ENCODE measurements around the gene UACA.
A peak's percentile ranks its signal among the peaks of the same experiment; 100 is the strongest.

UACA gene

DNA sequence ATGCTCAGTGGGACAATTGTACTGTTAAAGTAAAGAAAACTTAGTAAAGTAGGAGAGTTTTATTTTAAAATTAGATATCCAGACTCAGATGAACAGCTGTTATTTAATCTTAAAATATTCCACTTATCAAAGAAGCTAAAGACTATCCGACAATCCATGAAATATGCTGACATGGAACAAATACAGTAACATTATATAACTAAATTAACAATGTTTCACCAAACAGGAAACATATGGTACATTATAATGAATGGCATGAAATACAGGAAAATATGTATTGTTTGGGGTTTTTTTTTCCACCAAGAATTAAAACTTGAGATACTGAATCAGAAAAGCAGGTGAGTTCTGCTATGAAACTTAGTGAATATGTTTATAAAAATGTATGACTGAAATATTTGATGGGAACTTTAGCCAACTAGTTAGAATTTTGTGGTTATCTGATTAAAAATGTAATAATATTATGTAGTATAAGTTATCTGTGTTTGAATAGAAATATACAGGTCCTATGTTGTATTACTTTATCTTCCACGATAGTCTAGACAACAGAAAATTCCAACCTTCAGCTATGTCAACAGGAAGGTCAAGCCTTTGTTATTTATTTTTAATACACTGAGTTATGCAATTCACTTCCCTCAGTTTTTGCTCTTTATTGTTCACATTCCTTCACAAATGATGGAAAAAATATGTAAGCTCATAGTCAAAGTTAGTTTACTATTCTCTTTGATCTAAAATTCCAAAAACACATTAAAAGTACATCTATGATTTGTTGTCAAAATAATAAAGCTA is 72.7 kb downstream of the UACA start:
- TF ChIP-seq FOXP2 (optimal IDR thresholded peaks at IDR 0.05; ENCODE audit: control extremely low read depth, extremely low read length, insufficient read depth) = no peak
- no peak for TF ChIP-seq POLR2AphosphoS5 (IDR thresholded peaks at IDR 0.05; ENCODE audit: borderline replicate concordance, low read depth, low read length)
- TF ChIP-seq EZH2 (IDR thresholded peaks at IDR 0.05) = no peak
- Histone ChIP-seq H3K36me3 (ENCODE audit: insufficient read depth, low read length) (no peaks in the 10 kb centered on the region), H3K9ac (ENCODE audit: insufficient read length) (no peak overlapping the region), H3K9me3 (ENCODE audit: low read depth, low read length) (no peaks in the 10 kb centered on the region), H3K4me3 (peak overlapping the region; percentile 38; the same call in 1 of the 2 replicates), H3K27ac (peak overlapping the region; percentile 4; the same call in 1 of the 2 replicates)
- DNase-seq (ENCODE audit: low read depth, low spot score) = no peak

DNA sequence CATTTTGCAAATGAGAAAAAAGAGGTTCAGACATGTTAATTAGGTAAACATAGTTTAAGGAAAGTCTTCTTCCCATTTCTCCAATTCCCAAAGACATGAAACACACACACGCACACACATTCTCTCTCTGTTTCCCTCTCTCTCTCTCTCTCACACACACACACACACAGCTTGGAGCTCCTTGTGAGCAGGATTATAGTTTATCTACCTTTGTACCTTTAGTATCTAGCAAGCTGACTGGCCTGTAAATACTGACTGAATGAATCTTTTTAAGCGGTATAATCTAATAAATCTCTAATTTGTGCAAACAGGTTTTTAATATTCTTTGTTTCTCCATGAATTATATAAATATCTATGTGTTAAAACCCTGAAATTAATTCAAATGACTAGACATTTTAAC is 73.3 kb downstream of the UACA start:
- TF ChIP-seq POLR2AphosphoS5 (IDR thresholded peaks at IDR 0.05; ENCODE audit: borderline replicate concordance, low read depth, low read length) (no peak), FOXP2 (optimal IDR thresholded peaks at IDR 0.05; ENCODE audit: control extremely low read depth, extremely low read length, insufficient read depth) (no peak), EZH2 (IDR thresholded peaks at IDR 0.05) (no peak)
- DNase-seq (ENCODE audit: low read depth, low spot score) = no peak
- Histone ChIP-seq H3K9me3 (ENCODE audit: low read depth, low read length) (no peaks in the 10 kb centered on the region), H3K27ac (peak overlapping the region; percentile 4; the same call in 1 of the 2 replicates), H3K9ac (ENCODE audit: insufficient read length) (no peak overlapping the region), H3K4me3 (peak overlapping the region; percentile 38; the same call in 1 of the 2 replicates), H3K36me3 (ENCODE audit: insufficient read depth, low read length) (no peaks in the 10 kb centered on the region)

- no peak for DNase-seq (ENCODE audit: low read depth, low spot score)
- H3K27ac ChIP-seq = no peak overlapping the region
- H3K36me3 ChIP-seq (ENCODE audit: insufficient read depth, low read length) = no peaks in the 10 kb centered on the region
- H3K9me3 ChIP-seq (ENCODE audit: low read depth, low read length) = no peaks in the 10 kb centered on the region
- TF ChIP-seq FOXP2 (optimal IDR thresholded peaks at IDR 0.05; ENCODE audit: control extremely low read depth, extremely low read length, insufficient read depth) (no peak), EZH2 (IDR thresholded peaks at IDR 0.05) (no peak), POLR2AphosphoS5 (IDR thresholded peaks at IDR 0.05; ENCODE audit: borderline replicate concordance, low read depth, low read length) (no peak)
- H3K9ac ChIP-seq (ENCODE audit: insufficient read length) = no peak overlapping the region
- H3K4me3 ChIP-seq = no peak overlapping the region
These were observed 75.9 kb downstream of the UACA start for GRCh38 chr15:70687482-70687881.

GRCh38 chr15:70680817-70681216 is 82.5 kb downstream of the UACA start:
- no peak overlapping the region for H3K27ac ChIP-seq
- H3K9ac ChIP-seq (ENCODE audit: insufficient read length) = no peak overlapping the region
- no peak for DNase-seq (ENCODE audit: low read depth, low spot score)
- no peak for TF ChIP-seq POLR2AphosphoS5 (IDR thresholded peaks at IDR 0.05; ENCODE audit: borderline replicate concordance, low read depth, low read length)
- TF ChIP-seq EZH2 (IDR thresholded peaks at IDR 0.05) = no peak
- no peak for TF ChIP-seq FOXP2 (optimal IDR thresholded peaks at IDR 0.05; ENCODE audit: control extremely low read depth, extremely low read length, insufficient read depth)
- H3K36me3 ChIP-seq (ENCODE audit: insufficient read depth, low read length) = no peaks in the 10 kb centered on the region
- H3K4me3 ChIP-seq = no peak overlapping the region
- H3K9me3 ChIP-seq (ENCODE audit: low read depth, low read length) = no peaks in the 10 kb centered on the region

GRCh38 chr15:70679919-70680231 is 83.5 kb downstream of the UACA start:
- Histone ChIP-seq H3K9ac (ENCODE audit: insufficient read length) (no peak overlapping the region), H3K36me3 (ENCODE audit: insufficient read depth, low read length) (no peaks in the 10 kb centered on the region), H3K9me3 (ENCODE audit: low read depth, low read length) (no peaks in the 10 kb centered on the region), H3K27ac (no peak overlapping the region), H3K4me3 (no peak overlapping the region)
- DNase-seq (ENCODE audit: low read depth, low spot score) = no peak
- TF ChIP-seq EZH2 (IDR thresholded peaks at IDR 0.05) = no peak

DNA sequence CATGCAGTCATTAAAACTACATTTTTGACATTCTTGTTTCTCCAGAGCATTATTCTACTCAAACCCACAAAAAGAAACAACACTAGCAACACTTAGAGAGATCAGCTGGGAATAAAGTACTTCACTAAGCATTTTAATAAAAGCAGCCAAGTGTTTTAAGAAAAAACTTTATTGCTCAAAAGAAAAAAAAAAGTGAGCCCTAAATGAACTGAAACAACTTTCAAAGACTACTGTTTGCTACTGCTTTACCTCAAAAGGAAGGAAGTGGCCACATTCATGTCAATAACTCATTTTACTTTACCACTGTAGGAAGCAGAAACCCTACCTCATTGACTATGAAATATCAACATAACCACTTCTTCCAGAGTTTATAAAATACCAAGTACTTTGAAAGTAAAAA is 91.3 kb downstream of the UACA start:
- no peak; the same call in 1 of the 2 replicates for TF ChIP-seq POLR2AphosphoS5 (IDR thresholded peaks at IDR 0.05; ENCODE audit: borderline replicate concordance, low read depth, low read length)
- TF ChIP-seq FOXP2 (optimal IDR thresholded peaks at IDR 0.05; ENCODE audit: control extremely low read depth, extremely low read length, insufficient read depth) = no peak
- TF ChIP-seq EZH2 (IDR thresholded peaks at IDR 0.05) = no peak
- DNase-seq (ENCODE audit: low read depth, low spot score) = peak; percentile 35
- Histone ChIP-seq H3K9me3 (ENCODE audit: low read depth, low read length) (no peaks in the 10 kb centered on the region), H3K36me3 (ENCODE audit: insufficient read depth, low read length) (peaks cover 8% of the 10 kb centered on the region; the same call in 1 of the 2 replicates), H3K9ac (ENCODE audit: insufficient read length) (no peak overlapping the region), H3K27ac (peak overlapping the region; percentile 70), H3K4me3 (no peak overlapping the region)

- H3K27ac ChIP-seq = no peak overlapping the region
- no peak for DNase-seq (ENCODE audit: low read depth, low spot score)
- TF ChIP-seq FOXP2 (optimal IDR thresholded peaks at IDR 0.05; ENCODE audit: control extremely low read depth, extremely low read length, insufficient read depth) (no peak), EZH2 (IDR thresholded peaks at IDR 0.05) (no peak), POLR2AphosphoS5 (IDR thresholded peaks at IDR 0.05; ENCODE audit: borderline replicate concordance, low read depth, low read length) (no peak)
- no peak overlapping the region for H3K4me3 ChIP-seq
- no peaks in the 10 kb centered on the region for H3K9me3 ChIP-seq (ENCODE audit: low read depth, low read length)
- peaks cover 8% of the 10 kb centered on the region; the same call in 1 of the 2 replicates for H3K36me3 ChIP-seq (ENCODE audit: insufficient read depth, low read length)
- H3K9ac ChIP-seq (ENCODE audit: insufficient read length) = no peak overlapping the region
These were observed 92.7 kb downstream of the UACA start for GRCh38 chr15:70670680-70671079.

DNA sequence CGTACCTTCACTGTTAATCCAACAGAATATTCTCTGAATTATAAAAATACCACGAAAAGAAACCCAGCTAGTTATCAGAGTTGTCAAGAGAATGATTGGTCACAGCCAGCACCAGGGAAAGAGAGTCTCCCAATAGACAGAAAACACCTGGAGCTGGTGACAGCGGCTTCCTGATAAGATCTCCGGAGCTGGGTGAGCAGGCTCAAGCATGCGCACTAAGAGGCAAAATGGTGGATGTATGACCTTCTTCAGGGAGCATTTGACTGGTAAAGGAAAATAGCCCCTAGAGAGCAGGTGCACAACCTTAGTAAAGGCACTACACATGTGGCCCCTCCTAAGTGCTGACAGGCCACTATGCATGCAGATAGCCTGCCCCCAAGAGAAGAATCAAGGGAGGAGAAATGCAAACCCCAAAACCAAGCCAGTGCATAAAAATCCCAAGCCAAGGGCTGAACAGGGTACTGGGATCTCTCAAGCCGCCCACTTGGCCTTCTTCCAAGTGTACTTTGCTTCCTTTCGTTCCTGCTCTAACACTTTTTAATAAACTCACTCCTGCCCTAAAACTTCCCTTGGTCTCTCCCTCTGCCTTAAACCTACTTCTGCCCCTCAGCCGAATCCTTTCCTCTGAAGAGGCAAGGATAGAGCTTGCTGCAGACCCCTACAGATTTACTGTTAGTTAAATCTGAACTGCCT is 93.2 kb downstream of the UACA start:
- H3K9me3 ChIP-seq (ENCODE audit: low read depth, low read length) = no peaks in the 10 kb centered on the region
- H3K36me3 ChIP-seq (ENCODE audit: insufficient read depth, low read length) = peaks cover 8% of the 10 kb centered on the region; the same call in 1 of the 2 replicates
- H3K9ac ChIP-seq (ENCODE audit: insufficient read length) = no peak overlapping the region
- TF ChIP-seq FOXP2 (optimal IDR thresholded peaks at IDR 0.05; ENCODE audit: control extremely low read depth, extremely low read length, insufficient read depth) (no peak), POLR2AphosphoS5 (IDR thresholded peaks at IDR 0.05; ENCODE audit: borderline replicate concordance, low read depth, low read length) (no peak), EZH2 (IDR thresholded peaks at IDR 0.05) (no peak)
- H3K4me3 ChIP-seq = no peak overlapping the region
- DNase-seq (ENCODE audit: low read depth, low spot score) = no peak
- H3K27ac ChIP-seq = no peak overlapping the region

Data from SK-N-MC (cell line).